Fibroblast of villous mesenchyme (primary cell): Measurements from ENCODE around the gene PTF1A. TPM values are rescaled to one million over a fixed set of nuclear protein-coding genes. Genes with fewer than 3 reads are reported as not detected.

Experiments used
- small RNA-seq: library from RNA; depleted of rRNA; stranded (forward); fragments of <200 nt; gene quantifications from one replicate; pipeline ENCODE3, GENCODE V24; 2012
- total RNA-seq: library from RNA; depleted of rRNA; stranded (reverse); fragments of >200 nt; gene quantifications from 2 replicates; pipeline ENCODE4 v1.2.3, GENCODE V29; 2012

PTF1A gene
- total RNA-seq, 1 donor = not detected

Small RNAs within 50 kb of the gene (small RNA-seq; reads per million reads assigned to genes)
- not detected for gene RF00561

Other genes with a start within 250 kb of the PTF1A start
- gene MSRB2, start 96.7 kb upstream of the PTF1A start, total RNA-seq = 11.9 and 15.1 TPM in 2 replicates
- under 0.01 TPM in 2 replicates for gene C10orf67, start 152.5 kb downstream of the PTF1A start, total RNA-seq
- 5.2 and 6.0 TPM in 2 replicates for gene OTUD1, start 246.8 kb downstream of the PTF1A start, total RNA-seq